GM20000 (cell line): ENCODE measurements around the gene MAPK11.

Experiments
- DNase-seq: peaks from one replicate; pipeline ENCODE4 v3.0.0; 2012; ENCODE audit warnings: low spot score
- TF ChIP-seq, protein P1 (sequence below): IDR thresholded peaks from 2 replicates; pipeline ENCODE4 v1.5.1; 2012; ENCODE audit warnings: mild to moderate bottlenecking, control low read depth; ENCODE audit errors: extremely low read depth, missing control alignments

The MAPK11 gene

DNA sequence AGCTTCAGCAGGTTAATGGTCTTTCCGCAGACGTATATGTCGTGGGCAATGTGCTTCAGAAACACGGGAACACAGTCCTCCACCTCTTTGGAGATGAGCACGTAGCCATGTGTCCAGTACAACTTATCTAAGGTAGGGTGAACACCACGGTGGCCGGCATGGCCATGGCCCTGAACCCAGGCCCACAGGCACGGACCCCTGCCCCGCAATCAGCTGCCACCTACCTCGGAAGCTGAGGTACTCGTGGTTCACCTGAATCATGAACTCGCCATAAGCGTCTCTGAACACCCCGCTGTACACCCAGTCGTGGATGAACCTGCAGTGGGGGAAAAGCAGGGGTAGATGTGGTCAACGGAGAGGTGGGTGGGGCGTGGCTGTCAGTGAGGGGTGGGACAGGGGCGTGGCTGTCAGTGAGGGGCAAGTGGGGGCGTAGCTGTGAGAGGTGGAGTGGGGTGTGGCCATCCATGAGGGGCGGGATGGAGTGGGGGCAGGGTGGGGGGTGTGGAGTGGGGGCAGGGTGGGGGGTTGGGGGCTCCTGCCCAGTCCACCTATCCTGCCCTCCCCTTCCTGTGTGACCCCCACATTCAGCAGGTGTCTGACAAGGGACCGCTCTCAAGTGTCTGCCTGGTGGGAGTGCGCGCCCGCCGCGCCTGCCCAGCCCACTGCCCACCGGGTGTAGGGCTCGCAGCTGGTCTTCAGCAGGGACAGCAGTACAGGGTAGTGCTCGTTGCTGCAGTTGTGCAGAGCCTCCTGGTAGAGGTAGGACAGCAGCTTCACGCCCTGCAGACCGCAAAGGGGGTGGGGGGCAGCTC is 43.9 kb downstream of the MAPK11 start:
- TF ChIP-seq, protein P1, sequence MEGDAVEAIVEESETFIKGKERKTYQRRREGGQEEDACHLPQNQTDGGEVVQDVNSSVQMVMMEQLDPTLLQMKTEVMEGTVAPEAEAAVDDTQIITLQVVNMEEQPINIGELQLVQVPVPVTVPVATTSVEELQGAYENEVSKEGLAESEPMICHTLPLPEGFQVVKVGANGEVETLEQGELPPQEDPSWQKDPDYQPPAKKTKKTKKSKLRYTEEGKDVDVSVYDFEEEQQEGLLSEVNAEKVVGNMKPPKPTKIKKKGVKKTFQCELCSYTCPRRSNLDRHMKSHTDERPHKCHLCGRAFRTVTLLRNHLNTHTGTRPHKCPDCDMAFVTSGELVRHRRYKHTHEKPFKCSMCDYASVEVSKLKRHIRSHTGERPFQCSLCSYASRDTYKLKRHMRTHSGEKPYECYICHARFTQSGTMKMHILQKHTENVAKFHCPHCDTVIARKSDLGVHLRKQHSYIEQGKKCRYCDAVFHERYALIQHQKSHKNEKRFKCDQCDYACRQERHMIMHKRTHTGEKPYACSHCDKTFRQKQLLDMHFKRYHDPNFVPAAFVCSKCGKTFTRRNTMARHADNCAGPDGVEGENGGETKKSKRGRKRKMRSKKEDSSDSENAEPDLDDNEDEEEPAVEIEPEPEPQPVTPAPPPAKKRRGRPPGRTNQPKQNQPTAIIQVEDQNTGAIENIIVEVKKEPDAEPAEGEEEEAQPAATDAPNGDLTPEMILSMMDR: no peak
- no peak for DNase-seq

GRCh38 chr22:50225200-50225969 is 44.8 kb downstream of the MAPK11 start:
- no peak for DNase-seq
- TF ChIP-seq, protein P1: no peak

GRCh38 chr22:50224071-50224470 is 46.1 kb downstream of the MAPK11 start:
- no peak for DNase-seq
- TF ChIP-seq, protein P1: no peak

- no peak for DNase-seq
- TF ChIP-seq, protein P1: no peak
Measured at GRCh38 chr22:50222508-50222907, 47.7 kb downstream of the MAPK11 start.

DNA sequence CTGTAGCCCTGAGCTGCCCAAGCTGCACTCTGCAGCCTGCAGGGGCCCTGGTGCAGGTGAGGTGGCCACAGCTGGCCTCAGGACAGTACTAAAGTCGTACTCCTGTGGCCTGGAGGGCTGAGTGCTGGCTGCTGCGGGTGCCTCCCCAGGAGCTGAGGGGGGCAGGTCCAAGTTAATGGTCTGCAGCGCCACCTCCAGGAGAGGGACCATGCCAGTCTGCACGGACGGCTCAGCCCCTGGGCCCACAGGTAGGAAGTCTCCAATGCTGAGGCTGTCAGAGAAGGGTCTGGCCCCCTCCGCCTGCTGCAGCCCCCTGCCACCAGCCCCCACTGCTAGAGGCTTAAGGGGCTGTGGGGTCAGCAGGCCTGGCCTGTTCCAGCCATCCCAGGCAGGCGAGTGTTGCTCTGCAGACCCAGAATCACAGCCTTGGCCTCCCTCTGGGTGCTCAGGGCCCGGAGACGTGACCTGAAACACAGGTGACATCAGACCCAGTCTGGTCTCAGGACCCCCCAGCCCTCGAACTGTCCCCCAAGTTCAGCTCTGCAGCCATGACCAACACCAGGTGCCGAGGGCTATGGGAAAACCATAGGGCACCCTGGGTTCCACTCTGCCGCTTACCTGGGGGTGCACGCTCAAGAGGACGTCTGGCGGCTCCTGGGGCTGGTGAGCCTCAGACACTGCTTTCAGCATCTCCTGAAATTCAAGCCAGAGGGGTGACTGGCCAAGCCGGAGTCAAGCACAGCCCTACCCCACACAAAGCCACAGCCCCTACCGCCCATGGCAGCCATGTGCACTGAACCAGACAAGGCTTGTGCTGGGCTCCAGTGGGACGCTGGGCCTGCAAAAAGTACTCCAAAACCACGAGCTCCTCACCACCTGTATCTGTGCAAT is 48.5 kb downstream of the MAPK11 start:
- DNase-seq: no peak

DNA sequence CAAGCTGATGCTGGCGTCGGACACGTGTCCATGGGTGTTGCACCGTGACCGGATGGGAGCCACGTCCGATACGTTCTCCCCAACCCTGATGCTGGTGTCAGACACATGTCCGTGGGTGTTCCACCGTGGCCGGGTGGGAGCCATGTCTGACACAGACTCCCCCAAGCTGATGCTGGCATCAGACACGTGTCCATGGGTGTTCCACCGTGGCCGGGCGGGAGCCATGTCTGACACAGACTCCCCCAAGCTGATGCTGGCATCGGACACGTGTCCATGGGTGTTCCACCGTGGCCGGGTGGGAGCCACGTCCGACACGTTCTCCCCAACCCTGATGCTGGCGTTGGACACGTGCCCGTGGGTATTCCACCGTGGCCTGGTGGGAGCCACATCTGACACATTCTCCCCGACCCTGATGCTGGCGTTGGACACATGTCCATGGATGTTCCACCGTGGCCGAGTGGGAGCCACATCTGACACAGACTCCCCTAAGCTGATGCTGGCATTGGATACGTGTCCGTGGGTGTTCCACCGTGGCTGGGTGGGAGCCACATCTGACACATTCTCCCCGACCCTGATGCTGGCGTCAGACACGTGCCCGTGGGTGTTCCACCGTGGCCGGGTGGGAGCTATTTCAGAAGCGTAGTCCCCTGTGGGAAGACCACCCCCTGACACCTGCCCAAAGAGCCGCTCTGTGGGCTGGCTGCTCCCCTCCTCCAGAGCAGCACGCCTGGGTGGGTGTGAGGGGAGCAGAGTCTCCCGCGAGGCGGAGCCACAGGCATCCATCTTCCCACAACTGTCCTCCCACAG is 49.4 kb downstream of the MAPK11 start:
- TF ChIP-seq, protein P1: no peak
- DNase-seq: no peak

More for the DNA sequence above, 48.5 kb downstream of the MAPK11 start:
- TF ChIP-seq, protein P1: no peak
